ENCODE results near the gene TOMM6.

DNA sequence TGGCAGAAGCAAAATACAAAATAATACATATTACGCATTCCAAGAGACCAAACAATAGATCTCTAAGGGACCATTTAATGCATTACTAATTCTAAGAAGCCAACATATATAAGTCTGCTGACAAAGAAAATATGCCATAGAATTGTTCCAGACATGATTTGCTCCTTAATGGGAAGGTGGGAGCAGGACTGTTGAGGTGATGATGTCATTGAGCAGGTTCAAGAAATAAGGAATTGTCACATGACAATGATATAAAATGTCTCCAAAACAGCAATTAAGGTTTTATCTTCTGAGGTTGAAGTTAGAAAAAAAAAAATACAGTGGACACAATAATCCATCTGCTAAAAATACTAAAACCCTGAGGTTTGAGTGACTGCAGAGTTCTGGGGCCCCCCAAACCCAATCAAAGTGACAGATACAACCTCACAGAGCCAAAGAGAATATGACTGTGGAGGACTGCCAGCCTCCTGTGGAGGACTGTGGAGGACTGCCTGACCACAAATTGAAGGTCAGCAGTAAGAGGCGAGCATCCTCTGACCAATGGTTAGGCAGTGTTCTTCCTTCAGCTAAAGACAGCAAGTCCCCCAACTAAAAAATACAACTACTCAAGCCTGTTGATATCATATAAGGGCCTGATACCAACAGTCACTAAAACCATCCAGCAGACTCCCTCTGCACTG, 39.0 kb downstream of the TOMM6 start:
- TF ChIP-seq, protein P1, sequence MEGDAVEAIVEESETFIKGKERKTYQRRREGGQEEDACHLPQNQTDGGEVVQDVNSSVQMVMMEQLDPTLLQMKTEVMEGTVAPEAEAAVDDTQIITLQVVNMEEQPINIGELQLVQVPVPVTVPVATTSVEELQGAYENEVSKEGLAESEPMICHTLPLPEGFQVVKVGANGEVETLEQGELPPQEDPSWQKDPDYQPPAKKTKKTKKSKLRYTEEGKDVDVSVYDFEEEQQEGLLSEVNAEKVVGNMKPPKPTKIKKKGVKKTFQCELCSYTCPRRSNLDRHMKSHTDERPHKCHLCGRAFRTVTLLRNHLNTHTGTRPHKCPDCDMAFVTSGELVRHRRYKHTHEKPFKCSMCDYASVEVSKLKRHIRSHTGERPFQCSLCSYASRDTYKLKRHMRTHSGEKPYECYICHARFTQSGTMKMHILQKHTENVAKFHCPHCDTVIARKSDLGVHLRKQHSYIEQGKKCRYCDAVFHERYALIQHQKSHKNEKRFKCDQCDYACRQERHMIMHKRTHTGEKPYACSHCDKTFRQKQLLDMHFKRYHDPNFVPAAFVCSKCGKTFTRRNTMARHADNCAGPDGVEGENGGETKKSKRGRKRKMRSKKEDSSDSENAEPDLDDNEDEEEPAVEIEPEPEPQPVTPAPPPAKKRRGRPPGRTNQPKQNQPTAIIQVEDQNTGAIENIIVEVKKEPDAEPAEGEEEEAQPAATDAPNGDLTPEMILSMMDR (IDR thresholded peaks at IDR 0.05): no peak
- TF ChIP-seq POLR2A (IDR thresholded peaks at IDR 0.05): no peak
- no peak for TF ChIP-seq POLR2AphosphoS5 (IDR thresholded peaks at IDR 0.05)

All from prostate gland (tissue), 2 donors.